AG10803 (cell line): ENCODE measurements around the gene CACNA1D.

Source experiments
- DNase-seq: peaks from one replicate; pipeline ENCODE4 v3.0.0; 2010; ENCODE audit warnings: low read depth
- H3K4me3 ChIP-seq: 2 replicates; pipeline ENCODE4 v1.5.1; 2011; ENCODE audit warnings: mild to moderate bottlenecking, low read length, control low read depth
- TF ChIP-seq, protein P1 (sequence below): conservative IDR thresholded peaks from 2 replicates; pipeline ENCODE4 v1.5.1; 2011; ENCODE audit warnings: mild to moderate bottlenecking, low read length, control low read depth, inconsistent platforms

CACNA1D gene

DNA sequence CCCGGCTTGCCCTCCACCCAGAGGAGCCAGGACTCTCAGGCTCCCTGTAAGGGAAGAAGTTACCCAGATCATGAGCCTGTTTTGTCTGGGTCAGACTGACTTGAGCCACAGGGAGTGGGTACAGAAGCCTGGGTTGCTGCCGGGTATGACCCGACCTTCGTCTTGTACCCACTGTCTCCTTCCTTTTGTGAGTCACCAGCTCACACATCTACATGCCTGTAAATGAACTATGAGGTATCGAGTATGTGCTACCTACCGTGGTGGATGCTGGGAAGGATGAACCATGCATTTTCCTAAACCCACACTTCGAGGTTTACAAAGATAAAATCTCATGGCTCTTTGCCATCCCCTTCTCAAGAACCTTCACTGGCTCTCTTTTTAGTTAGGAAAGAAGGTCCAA, 56.9 kb downstream of the CACNA1D start:
- H3K4me3 ChIP-seq, result no peak overlapping the region
- TF ChIP-seq, protein P1, sequence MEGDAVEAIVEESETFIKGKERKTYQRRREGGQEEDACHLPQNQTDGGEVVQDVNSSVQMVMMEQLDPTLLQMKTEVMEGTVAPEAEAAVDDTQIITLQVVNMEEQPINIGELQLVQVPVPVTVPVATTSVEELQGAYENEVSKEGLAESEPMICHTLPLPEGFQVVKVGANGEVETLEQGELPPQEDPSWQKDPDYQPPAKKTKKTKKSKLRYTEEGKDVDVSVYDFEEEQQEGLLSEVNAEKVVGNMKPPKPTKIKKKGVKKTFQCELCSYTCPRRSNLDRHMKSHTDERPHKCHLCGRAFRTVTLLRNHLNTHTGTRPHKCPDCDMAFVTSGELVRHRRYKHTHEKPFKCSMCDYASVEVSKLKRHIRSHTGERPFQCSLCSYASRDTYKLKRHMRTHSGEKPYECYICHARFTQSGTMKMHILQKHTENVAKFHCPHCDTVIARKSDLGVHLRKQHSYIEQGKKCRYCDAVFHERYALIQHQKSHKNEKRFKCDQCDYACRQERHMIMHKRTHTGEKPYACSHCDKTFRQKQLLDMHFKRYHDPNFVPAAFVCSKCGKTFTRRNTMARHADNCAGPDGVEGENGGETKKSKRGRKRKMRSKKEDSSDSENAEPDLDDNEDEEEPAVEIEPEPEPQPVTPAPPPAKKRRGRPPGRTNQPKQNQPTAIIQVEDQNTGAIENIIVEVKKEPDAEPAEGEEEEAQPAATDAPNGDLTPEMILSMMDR, result no peak
- DNase-seq, result no peak

DNA sequence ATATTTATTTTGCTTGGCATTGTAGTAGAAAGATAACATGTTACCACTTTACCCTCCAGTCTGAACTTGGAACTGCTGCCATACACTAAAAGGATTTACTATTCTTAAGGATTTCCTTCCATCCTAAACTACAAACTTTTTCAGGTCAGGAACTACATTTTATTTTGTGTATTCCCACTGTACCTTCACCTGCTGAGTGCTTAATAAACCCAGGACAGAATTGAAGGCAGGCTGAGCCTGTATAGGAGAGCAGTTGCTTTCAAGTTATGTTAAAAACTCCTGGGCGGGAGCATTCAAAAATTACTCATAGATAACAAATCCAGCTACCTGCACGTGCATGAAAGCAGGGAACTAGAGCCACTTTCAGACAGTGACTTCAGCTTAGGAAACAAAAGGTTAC, 58.3 kb downstream of the CACNA1D start:
- DNase-seq, result no peak
- TF ChIP-seq, protein P1, result no peak
- no peak overlapping the region for H3K4me3 ChIP-seq

DNA sequence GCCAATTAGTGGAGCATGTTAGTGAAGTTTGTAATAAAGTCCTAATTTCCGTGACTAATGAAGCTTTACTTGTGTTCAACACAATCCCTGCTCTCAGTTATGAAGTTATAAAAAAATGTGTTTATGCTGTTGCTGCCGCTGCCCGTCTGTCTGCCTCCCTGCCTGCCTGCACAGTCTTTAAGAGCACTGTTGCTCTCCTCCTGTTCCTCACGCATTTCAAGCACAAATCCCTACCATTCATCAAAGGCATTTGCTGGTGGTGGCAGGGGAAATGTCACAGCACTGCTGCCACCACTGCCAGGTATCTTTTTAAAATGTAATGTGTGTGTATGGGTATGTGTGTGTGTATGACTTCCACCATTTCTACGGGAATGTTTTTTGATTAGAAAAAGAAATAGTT, 58.8 kb downstream of the CACNA1D start:
- TF ChIP-seq, protein P1, result no peak
- no peak overlapping the region for H3K4me3 ChIP-seq
- DNase-seq, result no peak

DNA sequence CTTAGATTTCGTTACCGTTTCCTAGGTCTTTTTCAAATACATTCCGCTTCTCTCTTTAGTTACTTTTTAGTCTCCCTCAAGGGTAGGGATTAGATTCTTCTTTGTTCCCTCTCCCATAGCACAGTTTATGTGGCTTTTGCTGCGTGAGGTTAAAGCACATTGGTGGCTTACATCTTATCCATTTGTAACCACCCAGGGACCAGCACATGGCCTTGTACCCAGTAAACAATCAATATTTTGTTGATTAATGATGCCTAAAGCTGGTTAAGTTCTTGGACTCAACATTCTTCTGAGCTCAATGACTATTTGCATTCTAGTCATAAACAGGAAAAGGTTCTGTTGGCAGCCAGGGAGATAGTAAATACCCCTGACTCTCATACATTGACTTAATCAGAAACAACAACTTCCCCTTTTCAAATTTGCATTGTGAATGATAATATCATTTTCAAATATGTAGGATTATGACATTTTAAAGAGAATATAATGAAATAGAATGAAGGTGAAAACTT, 60.2 kb downstream of the CACNA1D start:
- DNase-seq, result no peak
- TF ChIP-seq, protein P1, result no peak
- H3K4me3 ChIP-seq, result no peak overlapping the region

DNA sequence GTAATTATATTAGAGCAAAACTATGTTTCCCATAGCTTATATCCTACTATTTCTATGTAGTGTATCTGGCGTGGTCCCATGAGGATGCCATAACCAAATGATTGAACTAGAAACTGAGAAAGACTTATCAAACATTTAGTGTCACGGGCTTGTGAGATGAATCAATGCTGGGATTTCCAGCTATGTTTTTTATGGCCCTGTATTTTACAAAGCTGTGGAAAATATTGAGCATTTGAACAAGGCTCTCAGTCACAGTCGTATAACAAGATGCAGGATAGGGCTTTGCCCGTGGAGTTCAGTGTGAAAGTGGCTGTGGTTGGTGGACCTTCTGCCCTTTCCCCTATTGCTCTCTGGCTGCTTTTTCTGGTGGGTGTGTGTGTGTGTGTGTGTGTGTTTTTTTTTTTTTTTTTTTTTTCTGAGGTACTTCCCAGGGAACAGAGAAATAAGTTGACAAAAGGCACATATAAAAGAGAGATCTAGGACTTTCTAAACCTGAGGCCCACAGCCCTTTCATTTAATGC, 60.7 kb downstream of the CACNA1D start:
- no peak for DNase-seq
- TF ChIP-seq, protein P1, result no peak
- H3K4me3 ChIP-seq, result no peak overlapping the region

DNA sequence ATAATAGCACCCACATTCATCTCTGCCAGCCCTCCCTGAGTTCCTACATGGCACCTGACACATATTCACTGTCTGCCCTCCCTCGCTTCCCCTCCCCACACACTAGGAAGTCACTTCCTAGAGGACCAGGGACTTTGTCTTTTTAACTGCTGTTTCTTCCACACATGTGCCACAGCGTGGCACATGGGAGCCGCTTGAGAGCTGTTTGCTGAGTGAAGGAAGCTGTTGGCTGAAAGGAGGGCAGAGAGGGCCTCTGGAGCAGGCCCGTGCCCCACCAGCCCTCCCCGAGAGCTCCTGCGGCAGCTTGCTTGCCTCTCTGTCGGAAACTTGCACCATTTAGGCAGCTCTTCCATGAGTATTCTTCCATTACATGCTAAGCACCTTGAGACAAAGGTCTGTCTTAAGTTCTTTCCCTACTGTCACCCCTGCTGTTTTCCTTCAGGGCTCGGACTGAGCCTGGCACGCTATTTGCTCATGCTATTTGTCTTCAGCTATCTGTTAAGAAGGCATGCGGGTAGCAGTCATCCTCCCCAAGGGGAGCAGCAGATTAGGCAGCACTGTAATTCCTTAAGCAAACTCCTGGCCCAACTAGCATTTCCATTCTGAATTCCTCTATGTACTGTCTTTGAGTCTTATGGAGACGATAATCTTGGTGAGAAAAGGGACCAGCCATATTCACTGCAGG, 72.2 kb downstream of the CACNA1D start:
- no peak overlapping the region for H3K4me3 ChIP-seq
- DNase-seq, result no peak
- TF ChIP-seq, protein P1, result no peak

DNA sequence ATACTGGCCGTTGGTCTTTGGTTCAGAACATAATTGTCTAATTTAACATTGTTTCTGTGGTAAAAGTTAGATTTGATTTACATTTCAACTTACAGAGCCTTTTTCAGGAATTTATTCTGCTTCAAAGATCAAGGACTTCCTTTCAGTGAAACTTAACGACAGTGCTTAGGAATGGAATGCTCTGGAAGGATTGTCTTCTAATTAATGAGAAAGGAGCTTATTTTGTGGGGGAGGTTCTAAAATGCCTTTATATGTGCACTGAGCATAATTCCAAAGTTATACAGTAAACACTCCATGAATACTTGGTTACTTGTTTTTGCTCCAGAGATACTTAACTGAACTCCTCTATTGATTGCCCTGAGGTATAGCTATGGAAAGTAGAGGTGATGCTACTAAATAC, 75.7 kb downstream of the CACNA1D start:
- DNase-seq, result no peak
- TF ChIP-seq, protein P1, result no peak
- no peak overlapping the region for H3K4me3 ChIP-seq
